ENCODE measurements around the gene UBTD1. TPM values are rescaled to one million over a fixed set of nuclear protein-coding genes. Genes with fewer than 3 reads are reported as not detected.

The UBTD1 gene
- total RNA-seq, 4 donors from 2014 or later: 0.40 to 4.1 (median 3.2) TPM

- DNase-seq: no peak
- H3K27me3 ChIP-seq: no peaks in the 10 kb centered on the region
- H3K4me3 ChIP-seq: no peak overlapping the region
- in situ Hi-C loops (cut with MboI; ENCODE audit: low pct_ligation_motif_present in 1 of 4, low pct_unique_long_range_greater_than_20kb in 1 of 4, low sequenced_read_pairs in 3 of 4): no loop called here
- H3K27ac ChIP-seq: no peak overlapping the region
- no peak for TF ChIP-seq EP300 (IDR thresholded peaks at IDR 0.05; ENCODE audit: low read depth)
- TF ChIP-seq POLR2A (IDR thresholded peaks at IDR 0.05): no peak
- no peak for TF ChIP-seq POLR2AphosphoS5 (IDR thresholded peaks at IDR 0.05)
- no peak for TF ChIP-seq CTCF (IDR thresholded peaks at IDR 0.05)
- H3K9me3 ChIP-seq: no peaks in the 10 kb centered on the region
- intact Hi-C loops (cut with DNase I; ENCODE audit: low total_unique reads): no loop called here
- no peaks in the 10 kb centered on the region for H3K36me3 ChIP-seq
- H3K4me1 ChIP-seq: no peaks in the 10 kb centered on the region
- WGBS, 2 donors (ENCODE audit: low coverage in 1 of 2): 79 to 92% methylated on average over 3 to 13 of the region's 13 CpGs
These were observed 84.8 kb downstream of the UBTD1 start for GRCh38 chr10:97583476-97583875.

- Histone ChIP-seq H3K27me3 (no peaks in the 10 kb centered on the region), H3K27ac (no peak within 1 kb of the TSS), H3K36me3 (no peaks in the 10 kb centered on the region), H3K9me3 (no peaks in the 10 kb centered on the region), H3K4me1 (no peaks in the 10 kb centered on the region), H3K4me3 (no peak within 1 kb of the TSS)
- WGBS, 2 donors (ENCODE audit: low coverage in 1 of 2): 52% methylated on average over 5 of the region's 5 CpGs; no CpG with 5 or more reads in 1 of the 2 donors
- in situ Hi-C loops (cut with MboI; ENCODE audit: low pct_ligation_motif_present in 1 of 4, low pct_unique_long_range_greater_than_20kb in 1 of 4, low sequenced_read_pairs in 3 of 4) (no loop called here), intact Hi-C loops (cut with DNase I; ENCODE audit: low total_unique reads) (no loop called here)
- no peak for DNase-seq
- TF ChIP-seq EP300 (IDR thresholded peaks at IDR 0.05; ENCODE audit: low read depth) (no peak), POLR2AphosphoS5 (IDR thresholded peaks at IDR 0.05) (no peak), POLR2A (IDR thresholded peaks at IDR 0.05) (no peak), CTCF (IDR thresholded peaks at IDR 0.05) (no peak)
These were observed 85.5 kb downstream of the UBTD1 start, which contains the start of gene HOGA1 for GRCh38 chr10:97584060-97584797. TSS of gene HOGA1 (plus strand) at chr10:97584389. CDS start at chr10:97584704, 315 bp downstream.

DNA sequence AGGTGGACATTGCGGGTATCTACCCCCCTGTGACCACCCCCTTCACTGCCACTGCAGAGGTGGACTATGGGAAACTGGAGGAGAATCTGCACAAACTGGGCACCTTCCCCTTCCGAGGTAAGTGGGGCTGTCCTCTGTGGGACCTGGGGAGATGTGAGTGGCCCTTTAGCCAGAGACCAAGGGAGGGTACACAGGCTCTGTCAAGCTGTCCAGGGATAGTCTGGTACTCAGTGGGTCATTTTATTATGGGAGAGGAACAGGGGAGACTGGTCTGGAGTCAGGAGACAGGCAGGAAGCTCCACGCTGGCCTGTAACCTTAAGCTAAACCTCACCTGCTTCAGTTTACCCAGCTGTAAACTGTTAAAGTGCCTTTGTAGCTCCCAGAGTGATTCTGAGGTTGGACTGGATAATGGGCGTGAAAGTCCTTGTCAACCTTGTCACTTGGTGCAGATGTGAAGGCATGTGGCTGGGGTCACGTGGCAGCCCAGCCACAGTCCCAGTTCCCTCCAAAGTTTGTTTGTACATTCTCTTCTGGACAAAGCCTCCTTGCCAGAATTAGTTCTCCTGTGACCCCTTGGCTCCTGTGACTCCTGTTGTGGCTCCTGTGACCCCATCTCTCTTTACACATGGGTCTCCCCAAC lies 86.2 kb downstream of the UBTD1 start:
- intact Hi-C loops (cut with DNase I; ENCODE audit: low total_unique reads) (no loop called here), in situ Hi-C loops (cut with MboI; ENCODE audit: low pct_ligation_motif_present in 1 of 4, low pct_unique_long_range_greater_than_20kb in 1 of 4, low sequenced_read_pairs in 3 of 4) (no loop called here)
- WGBS, 2 donors (ENCODE audit: low coverage in 1 of 2): 76 to 92% methylated on average over 2 to 5 of the region's 5 CpGs
- TF ChIP-seq POLR2AphosphoS5 (IDR thresholded peaks at IDR 0.05): no peak
- TF ChIP-seq POLR2A (IDR thresholded peaks at IDR 0.05): no peak
- no peak for TF ChIP-seq EP300 (IDR thresholded peaks at IDR 0.05; ENCODE audit: low read depth)
- TF ChIP-seq CTCF (IDR thresholded peaks at IDR 0.05): no peak
- no peaks in the 10 kb centered on the region for H3K9me3 ChIP-seq
- H3K27me3 ChIP-seq: no peaks in the 10 kb centered on the region
- no peaks in the 10 kb centered on the region for H3K4me1 ChIP-seq
- H3K36me3 ChIP-seq: no peaks in the 10 kb centered on the region
- no peak overlapping the region for H3K27ac ChIP-seq
- no peak overlapping the region for H3K4me3 ChIP-seq
- no peak for DNase-seq

GRCh38 chr10:97585439-97585811 lies 86.7 kb downstream of the UBTD1 start:
- Histone ChIP-seq H3K27ac (no peak overlapping the region), H3K27me3 (no peaks in the 10 kb centered on the region), H3K4me3 (no peak overlapping the region), H3K4me1 (no peaks in the 10 kb centered on the region), H3K36me3 (no peaks in the 10 kb centered on the region), H3K9me3 (no peaks in the 10 kb centered on the region)
- 89% methylated on average over 5 of the region's 5 CpGs; no CpG with 5 or more reads in 1 of the 2 donors for WGBS, 2 donors (ENCODE audit: low coverage in 1 of 2)
- in situ Hi-C loops (cut with MboI; ENCODE audit: low pct_ligation_motif_present in 1 of 4, low pct_unique_long_range_greater_than_20kb in 1 of 4, low sequenced_read_pairs in 3 of 4) (no loop called here), intact Hi-C loops (cut with DNase I; ENCODE audit: low total_unique reads) (no loop called here)
- TF ChIP-seq POLR2A (IDR thresholded peaks at IDR 0.05): no peak
- DNase-seq: no peak

All from transverse colon (tissue), 4 donors.